Testis (tissue), 3 donors: Measurements from ENCODE around the gene TRIM69. TPM values are rescaled to one million over a fixed set of nuclear protein-coding genes. Genes with fewer than 3 reads are reported as not detected.

ENCODE experiments used
- DNase-seq: peaks from one replicate; pipeline ENCODE4 v3.0.0-alpha.2; 2019
- H3K27ac ChIP-seq, 2 donors: fragments of 200-600 bp; sonication (generic); one replicate each; pipeline ENCODE4 v1.5.1; 2019
- H3K27me3 ChIP-seq: fragments of 200-600 bp; sonication (generic); one replicate; pipeline ENCODE4 v1.5.1; 2019
- H3K36me3 ChIP-seq: fragments of 200-600 bp; sonication (generic); one replicate; pipeline ENCODE4 v1.5.1; 2017; ENCODE audit warnings: low read depth; ENCODE audit errors: missing control alignments
- H3K4me1 ChIP-seq: fragments of 200-600 bp; sonication (generic); one replicate; pipeline ENCODE4 v1.5.1; 2019
- H3K4me3 ChIP-seq, 2 donors: fragments of 200-600 bp; sonication (generic); one replicate each; pipeline ENCODE4 v1.5.1; 2017 to 2019
- H3K9me3 ChIP-seq: fragments of 200-600 bp; sonication (generic); one replicate; pipeline ENCODE4 v1.5.1; 2017
- CTCF ChIP-seq, 3 experiments: fragments of 450-650 bp in 2 of 3; fragments of 200-600 bp in 1 of 3; sonication (generic) in 1 of 3; IDR thresholded peaks; one replicate each; pipeline ENCODE4 v1.5.1; 2016 to 2019; ENCODE audit warnings: antibody characterized with exemption in 3 of 3, mild to moderate bottlenecking in 2 of 3, moderate library complexity in 1 of 3
- POLR2A ChIP-seq: fragments of 450-650 bp; IDR thresholded peaks from one replicate; pipeline ENCODE4 v1.6.1; 2017; ENCODE audit warnings: antibody characterized with exemption, mild to moderate bottlenecking, moderate library complexity
- WGBS, 2 donors: methylation state at CpG; one replicate each; pipeline ENCODE4 v1.1.5; 2018; 5-methylcytosine and 5-hydroxymethylcytosine counted together
- intact Hi-C: fragments of 100-400 bp; cut with DNase I; formaldehyde crosslinking; loops from one replicate; pipeline ENCODE4 v1.15.1; 2023; ENCODE audit warnings: low total_unique reads
- polyA plus RNA-seq: library from polyadenylated mRNA; stranded (reverse); fragments of 350-450 nt; fragmentation: Illumina TruSeq; extraction: RNeasy Lipid Tissue Mini Kit (QIAGEN cat#74804); gene quantifications from one replicate; pipeline ENCODE4 v1.2.3, GENCODE V29; 2014; ENCODE audit warnings: low read depth, low replicate concordance; ENCODE audit not compliant: insufficient read depth
- total RNA-seq, 2 donors: library from RNA; depleted of rRNA; stranded (reverse); fragments of >200 nt; gene quantifications; one replicate each; pipeline ENCODE4 v1.2.3, GENCODE V29; 2016

The TRIM69 gene
- total and polyA plus RNA-seq, 3 donors from 2014 or later: 19.1 to 120 (median 23.5) TPM

GRCh38 chr15:44706401-44706800 is 29.9 kb upstream of the TRIM69 start:
- H3K9me3 ChIP-seq: no peaks in the 10 kb centered on the region
- DNase-seq: no peak
- no peak overlapping the region for H3K27ac ChIP-seq
- intact Hi-C loops: no loop called here
- no peaks in the 10 kb centered on the region for H3K4me1 ChIP-seq
- TF ChIP-seq POLR2A (no peak), CTCF (IDR thresholded peaks at IDR 0.05) (no peak)
- H3K36me3 ChIP-seq: no peaks in the 10 kb centered on the region
- H3K27me3 ChIP-seq: no peaks in the 10 kb centered on the region
- no peak overlapping the region for H3K4me3 ChIP-seq
- 93 to 100% methylated on average over 2 of the region's 2 CpGs for WGBS, 2 donors

- intact Hi-C loops: no loop called here
- H3K27me3 ChIP-seq: no peaks in the 10 kb centered on the region
- DNase-seq: no peak
- WGBS, 2 donors: 71 to 95% methylated on average over 2 of the region's 2 CpGs
- no peak overlapping the region for H3K4me3 ChIP-seq
- H3K27ac ChIP-seq: no peak overlapping the region
- no peaks in the 10 kb centered on the region for H3K9me3 ChIP-seq
- H3K4me1 ChIP-seq: no peaks in the 10 kb centered on the region
- no peaks in the 10 kb centered on the region for H3K36me3 ChIP-seq
- no peak for TF ChIP-seq POLR2A
- no peak for TF ChIP-seq CTCF (IDR thresholded peaks at IDR 0.05)
Measured at GRCh38 chr15:44706946-44707636, 29.2 kb upstream of the TRIM69 start.

GRCh38 chr15:44710236-44711095 is 25.9 kb upstream of the TRIM69 start:
- intact Hi-C loops: no loop called here
- WGBS, 2 donors: 13 to 20% methylated on average over 11 of the region's 11 CpGs
- no peaks in the 10 kb centered on the region for H3K36me3 ChIP-seq

GRCh38 chr15:44711096-44711742 is 25.1 kb upstream of the TRIM69 start, which contains the start of the genes B2M and PATL2:
Gene B2M, plus strand, starts transcription at chr15:44711517. Its CDS starts 30 bp downstream, at chr15:44711547.
Gene PATL2, minus strand, starts transcription at chr15:44711323. Its CDS starts 34,833 bp downstream, at chr15:44676490.
- Histone ChIP-seq H3K9me3 (no peaks in the 10 kb centered on the region), H3K36me3 (no peaks in the 10 kb centered on the region), H3K27ac (peak within 1 kb of the TSS; percentile 98 to 99), H3K4me3 (peak within 1 kb of the TSS; percentile 92 to 97), H3K27me3 (no peaks in the 10 kb centered on the region), H3K4me1 (peaks cover 3% of the 10 kb centered on the region)
- TF ChIP-seq CTCF (IDR thresholded peaks at IDR 0.05): no peak
- peak; percentile 90 for TF ChIP-seq POLR2A
- whole genome bisulfite sequencing, 2 donors: 0% methylated on average over 14 to 37 of the region's 37 CpGs
- intact Hi-C loops: no loop called here
- peak; percentile 97 for DNase-seq

More at GRCh38 chr15:44710236-44711095, 25.9 kb upstream of the TRIM69 start:
- peak; percentile 44 for DNase-seq
- Histone ChIP-seq H3K4me1 (peaks cover 3% of the 10 kb centered on the region), H3K27me3 (no peaks in the 10 kb centered on the region), H3K27ac (peak overlapping the region; percentile 98 to 99), H3K4me3 (peak overlapping the region; percentile 92 to 97), H3K9me3 (no peaks in the 10 kb centered on the region)
- TF ChIP-seq POLR2A (no peak), CTCF (IDR thresholded peaks at IDR 0.05) (no peak)
